CD14-positive monocyte (primary cell): ENCODE data around the gene COQ7. TPM values are rescaled to one million over a fixed set of nuclear protein-coding genes. Genes with fewer than 3 reads are reported as not detected.

Experiments used
- DNase-seq, 3 donors: peaks; one replicate each; pipeline ENCODE4 v3.0.0-alpha.2; 2011 to 2022
- H2AFZ ChIP-seq: 2 replicates; pipeline ENCODE4 v1.6.0; 2012; ENCODE audit warnings: mild to moderate bottlenecking, low read depth, low read length, inconsistent platforms; ENCODE audit not compliant: insufficient read depth, poor library complexity, severe bottlenecking
- H3K27ac ChIP-seq, 2 donors: 1 replicate in 1 of 2; 2 replicates in 1 of 2; pipeline ENCODE4 v1.5.1; 2012 to 2013; ENCODE audit warnings: low read length in 2 of 2, control low read depth in 1 of 2, inconsistent platforms in 1 of 2, low read depth in 1 of 2, mild to moderate bottlenecking in 1 of 2
- H3K27me3 ChIP-seq, 2 donors: one replicate each; pipeline versions ENCODE4 v1.6.0 to v1.6.1; 2011 to 2013; ENCODE audit warnings: low read length in 2 of 2; ENCODE audit not compliant: control insufficient read depth in 2 of 2, insufficient read depth in 2 of 2
- H3K36me3 ChIP-seq, 2 donors: replicated peaks in 1 of 2; 1 replicate in 1 of 2; 2 replicates in 1 of 2; pipeline versions ENCODE4 v1.5.1 to v1.6.1; 2012 to 2013; ENCODE audit warnings: low read length in 2 of 2, control low read depth in 1 of 2, inconsistent platforms in 1 of 2, mild to moderate bottlenecking in 1 of 2; ENCODE audit not compliant: insufficient read depth in 2 of 2, control insufficient read depth in 1 of 2
- H3K4me1 ChIP-seq, 2 donors: 1 replicate in 1 of 2; 2 replicates in 1 of 2; pipeline versions ENCODE4 v1.5.1 to v1.6.1; 2012 to 2013; ENCODE audit warnings: low read length in 2 of 2, control low read depth in 1 of 2, inconsistent platforms in 1 of 2, mild to moderate bottlenecking in 1 of 2, moderate library complexity in 1 of 2; ENCODE audit not compliant: insufficient read depth in 2 of 2, control insufficient read depth in 1 of 2
- H3K4me2 ChIP-seq: replicated peaks from 2 replicates; pipeline ENCODE3; 2012; ENCODE audit warnings: low read length, moderate library complexity, mild to moderate bottlenecking; ENCODE audit not compliant: poor library complexity, severe bottlenecking; ENCODE audit errors: extremely low read depth
- H3K4me3 ChIP-seq, 3 experiments: fragments of 200-600 bp in 1 of 3; sonication (generic) in 1 of 3; replicated peaks in 1 of 3; 1 replicate in 2 of 3; 2 replicates in 1 of 3; pipeline ENCODE4 v1.5.1; 2011 to 2013; ENCODE audit warnings: low read length in 3 of 3, mild to moderate bottlenecking in 3 of 3, control low read depth in 2 of 3, low read depth in 2 of 3, inconsistent platforms in 1 of 3, moderate library complexity in 1 of 3
- H3K79me2 ChIP-seq: 2 replicates; pipeline ENCODE4 v1.6.0; 2012; ENCODE audit warnings: mild to moderate bottlenecking, control low read depth, inconsistent platforms, low read length, moderate library complexity; ENCODE audit not compliant: insufficient read depth
- H3K9ac ChIP-seq: 2 replicates; pipeline ENCODE4 v1.6.0; 2017; ENCODE audit warnings: low read length, mild to moderate bottlenecking; ENCODE audit not compliant: insufficient read depth, poor library complexity, severe bottlenecking
- H3K9me3 ChIP-seq, 2 donors: replicated peaks in 1 of 2; 1 replicate in 1 of 2; 2 replicates in 1 of 2; pipeline versions ENCODE4 v1.5.1 to v1.6.1; 2012 to 2013; ENCODE audit warnings: low read length in 2 of 2, control low read depth in 1 of 2; ENCODE audit not compliant: control insufficient read depth in 1 of 2, insufficient read depth in 1 of 2
- H4K20me1 ChIP-seq: 2 replicates; pipeline ENCODE4 v1.6.0; 2012; ENCODE audit warnings: mild to moderate bottlenecking, low read length, control low read depth, moderate library complexity; ENCODE audit not compliant: insufficient read depth
- H3K27ac Mint-ChIP-seq, 7 donors: one replicate each; pipeline ENCODE4 v1.8.0; 2020; ENCODE audit warnings: mild to moderate bottlenecking in 7 of 7, mixed read lengths in 7 of 7, moderate library complexity in 6 of 7, inconsistent platforms in 2 of 7
- H3K27me3 Mint-ChIP-seq, 3 donors: one replicate each; pipeline ENCODE4 v1.8.0; 2021 to 2022; ENCODE audit warnings: low read depth in 3 of 3, mild to moderate bottlenecking in 3 of 3, mixed read lengths in 3 of 3, moderate library complexity in 3 of 3, inconsistent platforms in 1 of 3
- H3K36me3 Mint-ChIP-seq, 2 donors: one replicate each; pipeline ENCODE4 v1.8.0; 2020; ENCODE audit warnings: mixed read lengths in 2 of 2, inconsistent platforms in 1 of 2, mild to moderate bottlenecking in 1 of 2
- H3K4me1 Mint-ChIP-seq: one replicate; pipeline ENCODE4 v1.8.0; 2020; ENCODE audit warnings: mild to moderate bottlenecking, mixed read lengths
- H3K4me3 Mint-ChIP-seq, 2 donors: one replicate each; pipeline ENCODE4 v1.8.0; 2020; ENCODE audit warnings: mild to moderate bottlenecking in 2 of 2, mixed read lengths in 2 of 2, moderate library complexity in 1 of 2
- H3K9me3 Mint-ChIP-seq, 7 donors: one replicate each; pipeline ENCODE4 v1.8.0; 2020 to 2022; ENCODE audit warnings: mixed read lengths in 7 of 7, mild to moderate bottlenecking in 6 of 7, moderate library complexity in 6 of 7, inconsistent platforms in 2 of 7
- CTCF ChIP-seq: fragments of 200-600 bp; IDR thresholded peaks from one replicate; pipeline ENCODE4 v1.8.0; 2022; ENCODE audit warnings: antibody characterized with exemption, mild to moderate bottlenecking
- WGBS: methylation state at CpG from one replicate; pipeline ENCODE4 v1.1.5; 2013; ENCODE audit warnings: missing lambda C conversion rate; ENCODE audit not compliant: insufficient coverage; 5-methylcytosine and 5-hydroxymethylcytosine counted together
- intact Hi-C, 2 donors: fragments of 100-400 bp; cut with micrococcal nuclease; formaldehyde crosslinking; loops; one replicate each; pipeline versions ENCODE4 v1.15.0 to v1.15.1; 2023
- polyA plus RNA-seq, 3 donors: library from polyadenylated mRNA; depleted of rRNA in 1 of 3; unstranded in 2 of 3; stranded (reverse) in 1 of 3; fragments of 300-500 nt in 2 of 3; fragments of >200 nt in 1 of 3; fragmentation: Illumina TruSeq in 2 of 3; gene quantifications; 1 replicate in 2 of 3; 2 replicates in 1 of 3; pipeline ENCODE4 v1.2.3, GENCODE V29; 2012 to 2021

The COQ7 gene
- polyA plus RNA-seq, 3 donors, result 6.5 to 13.3 (median 12.2) TPM

- H3K27ac ChIP-seq, result no peak overlapping the region
- H4K20me1 ChIP-seq, result no peaks in the 10 kb centered on the region
- Mint-ChIP-seq H3K4me3 (no peak overlapping the region), H3K9me3 (peaks cover 3 to 10% (median 7%) of the 10 kb centered on the region in 7 donors), H3K4me1 (peaks cover 11% of the 10 kb centered on the region), H3K27me3 (peaks cover 0 to 14% (median 10%) of the 10 kb centered on the region in 3 donors), H3K27ac (no peak overlapping the region), H3K36me3 (no peaks in the 10 kb centered on the region)
- H3K4me3 ChIP-seq, result no peak overlapping the region
- H3K4me1 ChIP-seq, result peaks cover 3 to 6% of the 10 kb centered on the region in 2 donors
- peaks cover 0 to 5% of the 10 kb centered on the region in 2 donors for H3K9me3 ChIP-seq
- no peak for TF ChIP-seq CTCF
- H3K36me3 ChIP-seq, result no peaks in the 10 kb centered on the region
- H3K27me3 ChIP-seq, result no peaks in the 10 kb centered on the region
- H3K79me2 ChIP-seq, result no peaks in the 10 kb centered on the region
- no peak for DNase-seq
- WGBS, result no CpG with 5 or more reads among the region's 1 CpG
- no peak overlapping the region for H2AFZ ChIP-seq
- H3K9ac ChIP-seq, result no peak overlapping the region
- H3K4me2 ChIP-seq, result no peak overlapping the region
- intact Hi-C loops, result loop anchor here in 1 of 2 donors (5.0 kb wide), 1 partner anchor 34 kb away; no protein-coding TSS in a partner anchor
Observed at GRCh38 chr16:19098173-19098572, 30.8 kb downstream of the COQ7 start.

GRCh38 chr16:19102187-19102872 lies 34.9 kb downstream of the COQ7 start:
- peaks cover 23% of the 10 kb centered on the region for H3K4me1 Mint-ChIP-seq
- Histone ChIP-seq H3K4me1 (peaks cover 25 to 27% of the 10 kb centered on the region in 2 donors), H3K9me3 (peaks cover 0 to 5% of the 10 kb centered on the region in 2 donors), H3K4me3 (no peak overlapping the region), H3K27ac (no peak overlapping the region), H3K79me2 (no peaks in the 10 kb centered on the region), H3K9ac (no peak overlapping the region), H3K4me2 (no peak overlapping the region), H3K36me3 (no peaks in the 10 kb centered on the region), H2AFZ (no peak overlapping the region), H3K27me3 (no peaks in the 10 kb centered on the region), H4K20me1 (no peaks in the 10 kb centered on the region)
- no peak for DNase-seq
- peaks cover 0 to 10% (median 6%) of the 10 kb centered on the region in 3 donors for H3K27me3 Mint-ChIP-seq
- H3K27ac Mint-ChIP-seq, result no peak overlapping the region
- no peak for TF ChIP-seq CTCF
- 89% methylated on average over 8 of the region's 16 CpGs for WGBS
- no peaks in the 10 kb centered on the region for H3K36me3 Mint-ChIP-seq
- no peak overlapping the region for H3K4me3 Mint-ChIP-seq
- intact Hi-C loops, result no loop called here
- peaks cover 3 to 10% (median 6%) of the 10 kb centered on the region in 7 donors for H3K9me3 Mint-ChIP-seq
